K562 (cell line): ENCODE measurements around the gene BTN3A1. TPM values are rescaled to one million over a fixed set of nuclear protein-coding genes. Genes with fewer than 3 reads are reported as not detected.
A peak's percentile ranks its signal among the peaks of the same experiment; 100 is the strongest.

Experiments
- JUND ChIP-seq, 2 experiments: IDR thresholded peaks; 2 replicates in 1 of 2; 3 replicates in 1 of 2; pipeline ENCODE4 v1.6.1; 2011; ENCODE audit warnings: borderline replicate concordance in 2 of 2, low read depth in 2 of 2, low read length in 2 of 2, improper control_type of control experiment in 1 of 2, missing biosample characterization in 1 of 2, missing genetic modification characterization in 1 of 2, missing genetic modification reagents in 1 of 2
- RBM17 ChIP-seq: fragments of 200-400 bp; formaldehyde crosslinking; IDR thresholded peaks from 2 replicates; pipeline ENCODE4 v1.6.1; 2017; ENCODE audit warnings: low read depth, mild to moderate bottlenecking, low read length, borderline replicate concordance
- RBM34 ChIP-seq: fragments of 200-400 bp; formaldehyde crosslinking; IDR thresholded peaks from 2 replicates; pipeline ENCODE4 v1.6.1; 2018; ENCODE audit warnings: low read length, borderline replicate concordance; ENCODE audit not compliant: insufficient read depth
- SNRNP70 ChIP-seq: fragments of 200-400 bp; formaldehyde crosslinking; optimal IDR thresholded peaks from 2 replicates; pipeline ENCODE3; 2017; ENCODE audit warnings: low read depth, low read length
- SP2 ChIP-seq: IDR thresholded peaks from 2 replicates; pipeline ENCODE4 v1.6.1; 2011; ENCODE audit warnings: mild to moderate bottlenecking, low read depth, low read length, moderate library complexity; ENCODE audit not compliant: poor library complexity, severe bottlenecking; ENCODE audit errors: extremely low read depth
- TAF1 ChIP-seq: IDR thresholded peaks from 2 replicates; pipeline ENCODE4 v1.6.1; 2011; ENCODE audit warnings: mild to moderate bottlenecking, low read length, moderate library complexity; ENCODE audit not compliant: insufficient read depth, control insufficient read depth, severe bottlenecking; ENCODE audit errors: extremely low read depth
- TBL1XR1 ChIP-seq, 2 experiments: IDR thresholded peaks; 2 replicates each; pipeline ENCODE4 v1.6.1; 2012; ENCODE audit warnings: improper control_type of control experiment in 2 of 2, low read length in 2 of 2, mild to moderate bottlenecking in 1 of 2
- ZBTB40 ChIP-seq, 2 experiments: fragments of 450-650 bp in 1 of 2; sonication (generic) in 1 of 2; formaldehyde crosslinking in 1 of 2; IDR thresholded peaks; 2 replicates each; pipeline versions ENCODE4 v1.7.1 to v1.9.0; 2016 to 2022; ENCODE audit warnings: inconsistent platforms in 1 of 2, mild to moderate bottlenecking in 1 of 2, missing genetic modification reagents in 1 of 2
- ZNF347 ChIP-seq: fragments of 450-650 bp; formaldehyde crosslinking; IDR thresholded peaks from 2 replicates; pipeline ENCODE4 v1.4.0; 2020; ENCODE audit warnings: low read depth, mild to moderate bottlenecking, moderate library complexity
- ZNF436 ChIP-seq: fragments of 250-450, 450-650 bp; sonication (Bioruptor Pico); formaldehyde crosslinking; IDR thresholded peaks from 2 replicates; pipeline ENCODE4 v1.7.0; 2020; ENCODE audit warnings: mild to moderate bottlenecking
- polyA plus RNA-seq, 8 experiments: library from polyadenylated mRNA; depleted of rRNA in 4 of 8; stranded (reverse) in 5 of 8; unstranded in 3 of 8; fragments of >200 nt; fragmentation: Nextera tagmentation in 2 of 8; fragmentation: Illumina TruSeq in 1 of 8; extraction: Ambion mirVana in 2 of 8; extraction: Trizol in 1 of 8; gene quantifications; 2 replicates each; pipeline versions ENCODE4 v1.2.1 to v1.2.3, GENCODE V29; 2011 to 2014; ENCODE audit warnings: inconsistent platforms in 1 of 8, missing spikeins in 1 of 8
- total RNA-seq, 7 experiments: library from RNA; depleted of rRNA in 6 of 7; stranded (reverse); fragments of >200 nt in 6 of 7; fragmentation: Illumina TruSeq in 2 of 7; extraction: Trizol in 2 of 7; gene quantifications; 2 replicates each; pipeline versions ENCODE4 v1.2.1 to v1.2.3, GENCODE V29; 2011 to 2021; ENCODE audit warnings: low replicate concordance in 1 of 7
- TF ChIP-seq, protein P1 (sequence below): fragments of 450-650 bp; formaldehyde crosslinking; IDR thresholded peaks from 2 replicates; pipeline ENCODE4 v1.4.0; 2020; ENCODE audit warnings: mild to moderate bottlenecking, moderate library complexity
- TF ChIP-seq, protein P2 (sequence below): fragments of 250-450 bp; sonication (Bioruptor Pico); IDR thresholded peaks from 2 replicates; pipeline ENCODE4 v1.8.0; 2022; ENCODE audit warnings: inconsistent platforms, mild to moderate bottlenecking, moderate library complexity, borderline replicate concordance

BTN3A1 gene
- total and polyA plus RNA-seq, 9 of the 15 experiments (the other 6 are each of a cell fraction or from before 2014, with no cell fraction given), result 0.84 to 8.5 (median 3.9) TPM

- TF ChIP-seq ZBTB40 (IDR thresholded peaks at IDR 0.05), result peak; percentile 57; the same call in 1 of the 2 replicates
- no peak for TF ChIP-seq ZBTB40 (CRISPR knock-in tag; IDR thresholded peaks at IDR 0.05)
- TF ChIP-seq, protein P1, sequence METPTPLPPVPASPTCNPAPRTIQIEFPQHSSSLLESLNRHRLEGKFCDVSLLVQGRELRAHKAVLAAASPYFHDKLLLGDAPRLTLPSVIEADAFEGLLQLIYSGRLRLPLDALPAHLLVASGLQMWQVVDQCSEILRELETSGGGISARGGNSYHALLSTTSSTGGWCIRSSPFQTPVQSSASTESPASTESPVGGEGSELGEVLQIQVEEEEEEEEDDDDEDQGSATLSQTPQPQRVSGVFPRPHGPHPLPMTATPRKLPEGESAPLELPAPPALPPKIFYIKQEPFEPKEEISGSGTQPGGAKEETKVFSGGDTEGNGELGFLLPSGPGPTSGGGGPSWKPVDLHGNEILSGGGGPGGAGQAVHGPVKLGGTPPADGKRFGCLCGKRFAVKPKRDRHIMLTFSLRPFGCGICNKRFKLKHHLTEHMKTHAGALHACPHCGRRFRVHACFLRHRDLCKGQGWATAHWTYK (CRISPR knock-in tag), result no peak
- TF ChIP-seq ZNF347 (CRISPR knock-in tag), result no peak
- TF ChIP-seq RBM34, result no peak
- no peak for TF ChIP-seq SNRNP70
- no peak for TF ChIP-seq JUND (IDR thresholded peaks at IDR 0.05; ENCODE audit: borderline replicate concordance, low read depth, low read length)
- no peak for TF ChIP-seq JUND (tag; IDR thresholded peaks at IDR 0.05; ENCODE audit: borderline replicate concordance, low read depth, low read length)
- TF ChIP-seq, protein P2, sequence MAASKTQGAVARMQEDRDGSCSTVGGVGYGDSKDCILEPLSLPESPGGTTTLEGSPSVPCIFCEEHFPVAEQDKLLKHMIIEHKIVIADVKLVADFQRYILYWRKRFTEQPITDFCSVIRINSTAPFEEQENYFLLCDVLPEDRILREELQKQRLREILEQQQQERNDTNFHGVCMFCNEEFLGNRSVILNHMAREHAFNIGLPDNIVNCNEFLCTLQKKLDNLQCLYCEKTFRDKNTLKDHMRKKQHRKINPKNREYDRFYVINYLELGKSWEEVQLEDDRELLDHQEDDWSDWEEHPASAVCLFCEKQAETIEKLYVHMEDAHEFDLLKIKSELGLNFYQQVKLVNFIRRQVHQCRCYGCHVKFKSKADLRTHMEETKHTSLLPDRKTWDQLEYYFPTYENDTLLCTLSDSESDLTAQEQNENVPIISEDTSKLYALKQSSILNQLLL, result no peak
- no peak for TF ChIP-seq SP2
- no peak for TF ChIP-seq TAF1
- TF ChIP-seq RBM17, result no peak
- TF ChIP-seq ZNF436 (CRISPR knock-in tag), result no peak
- no peak; a peak in 1 of 4 replicates for TF ChIP-seq TBL1XR1 (IDR thresholded peaks at IDR 0.05; ENCODE audit: low read length in 2 of 2)
Measured at GRCh38 chr6:26421259-26422144, 19.4 kb downstream of the BTN3A1 start (continued).
